Stromal cell of bone marrow (primary cell): Measurements from ENCODE around the gene PCDHGA3.
"Not testable (repeated sequence)": the region's sequence is repeated elsewhere in the genome, so short reads cannot be mapped to it uniquely, and the experiment has no call there.

Experiments
- DNase-seq: peaks from one replicate; pipeline ENCODE4 v3.0.0-alpha.2; 2012; ENCODE audit warnings: low read depth

The PCDHGA3 gene

GRCh38 chr5:141343242-141343952 lies at the start of gene PCDHGA3:
Gene PCDHGA3 (plus strand): TSS chr5:141343829. CDS start chr5:141344034, 205 bp downstream.
- no peak for DNase-seq

GRCh38 chr5:141298376-141298775 lies 45.3 kb upstream of the PCDHGA3 start:
- no peak for DNase-seq

- DNase-seq, result no peak
Measured at GRCh38 chr5:141303756-141304155, 39.9 kb upstream of the PCDHGA3 start, which contains the start of gene SLC25A2. Gene SLC25A2 (minus strand): TSS chr5:141304049. CDS start chr5:141303865, 184 bp downstream.

GRCh38 chr5:141306630-141307029 lies 37.0 kb upstream of the PCDHGA3 start:
- DNase-seq, result no peak

GRCh38 chr5:141313711-141314110 lies 29.9 kb upstream of the PCDHGA3 start:
- no peak for DNase-seq

- DNase-seq, result not testable (repeated sequence)
Measured at GRCh38 chr5:141316963-141317362, 26.7 kb upstream of the PCDHGA3 start.

GRCh38 chr5:141319202-141319601 lies 24.4 kb upstream of the PCDHGA3 start:
- no peak for DNase-seq

GRCh38 chr5:141319699-141320098 lies 23.9 kb upstream of the PCDHGA3 start:
- no peak for DNase-seq

GRCh38 chr5:141320225-141321169 lies 23.1 kb upstream of the PCDHGA3 start, which contains the start of gene TAF7:
Gene TAF7 (minus strand): TSS chr5:141320784. CDS start chr5:141320044, 740 bp downstream.
- DNase-seq, result peak; percentile 84

- DNase-seq, result no peak
Measured at GRCh38 chr5:141322261-141322660, 21.4 kb upstream of the PCDHGA3 start.

- peak; percentile 62 for DNase-seq
Measured at GRCh38 chr5:141326088-141326854, 17.4 kb upstream of the PCDHGA3 start.

- no peak for DNase-seq
Measured at GRCh38 chr5:141328231-141328630, 15.4 kb upstream of the PCDHGA3 start.

- DNase-seq, result no peak
Measured at GRCh38 chr5:141330299-141331080, 13.1 kb upstream of the PCDHGA3 start, which contains the start of gene PCDHGA1. Gene PCDHGA1 (plus strand): TSS chr5:141330514.

GRCh38 chr5:141332571-141332970 lies 11.1 kb upstream of the PCDHGA3 start:
- DNase-seq, result not testable (repeated sequence)

- DNase-seq, result no peak
Measured at GRCh38 chr5:141338538-141339306, 4.9 kb upstream of the PCDHGA3 start, which contains the start of gene PCDHGA2. Gene PCDHGA2 (plus strand): TSS chr5:141338760.

- DNase-seq, result not testable (repeated sequence)
Measured at GRCh38 chr5:141340781-141341354, 2.8 kb upstream of the PCDHGA3 start.

- no peak for DNase-seq
Measured at GRCh38 chr5:141342773-141343172, 856 bp upstream of the PCDHGA3 start.

GRCh38 chr5:141343953-141344463 lies 379 bp downstream of the PCDHGA3 start:
- DNase-seq, result no peak

GRCh38 chr5:141345327-141345726 lies 1.7 kb downstream of the PCDHGA3 start:
- no peak for DNase-seq

GRCh38 chr5:141346017-141346416 lies 2.4 kb downstream of the PCDHGA3 start:
- not testable (repeated sequence) for DNase-seq
